ENCODE data around the gene FAM13C.

FAM13C gene

GRCh38 chr10:59391060-59391459, 28.7 kb upstream of the FAM13C start:
- TF ChIP-seq YY1 (IDR thresholded peaks at IDR 0.05; ENCODE audit: insufficient read depth, insufficient read length) (no peak), SUZ12 (IDR thresholded peaks at IDR 0.05; ENCODE audit: extremely low read depth, insufficient read depth, insufficient read length) (no peak), ZNF274 (IDR thresholded peaks at IDR 0.05; ENCODE audit: low read depth, low read length) (no peak)
- H3K4me1 ChIP-seq (ENCODE audit: insufficient read depth, insufficient read length), result no peaks in the 10 kb centered on the region
- no peak for DNase-seq (ENCODE audit: low read depth, low spot score)
- no peak overlapping the region for H3K9ac ChIP-seq (ENCODE audit: insufficient read length, low read depth)
- no peaks in the 10 kb centered on the region for H3K9me3 ChIP-seq (ENCODE audit: insufficient read depth, low read length)
- no peaks in the 10 kb centered on the region for H3K27me3 ChIP-seq (ENCODE audit: insufficient read depth, insufficient read length)
- no peaks in the 10 kb centered on the region for H3K36me3 ChIP-seq (ENCODE audit: insufficient read depth, insufficient read length, low read length)
- no peak overlapping the region for H3K4me3 ChIP-seq (ENCODE audit: insufficient read length, low read depth)

- no peak overlapping the region for H3K4me3 ChIP-seq (ENCODE audit: insufficient read length, low read depth)
- no peaks in the 10 kb centered on the region for H3K27me3 ChIP-seq (ENCODE audit: insufficient read depth, insufficient read length)
- no peak for TF ChIP-seq YY1 (IDR thresholded peaks at IDR 0.05; ENCODE audit: insufficient read depth, insufficient read length)
- no peak for TF ChIP-seq ZNF274 (IDR thresholded peaks at IDR 0.05; ENCODE audit: low read depth, low read length)
- TF ChIP-seq SUZ12 (IDR thresholded peaks at IDR 0.05; ENCODE audit: extremely low read depth, insufficient read depth, insufficient read length), result no peak
- H3K4me1 ChIP-seq (ENCODE audit: insufficient read depth, insufficient read length), result no peaks in the 10 kb centered on the region
- no peak overlapping the region for H3K9ac ChIP-seq (ENCODE audit: insufficient read length, low read depth)
- DNase-seq (ENCODE audit: low read depth, low spot score), result no peak
- H3K36me3 ChIP-seq (ENCODE audit: insufficient read depth, insufficient read length, low read length), result no peaks in the 10 kb centered on the region
- H3K9me3 ChIP-seq (ENCODE audit: insufficient read depth, low read length), result no peaks in the 10 kb centered on the region
Observed at GRCh38 chr10:59388671-59388976, 26.3 kb upstream of the FAM13C start.

- Histone ChIP-seq H3K9me3 (ENCODE audit: insufficient read depth, low read length) (no peaks in the 10 kb centered on the region), H3K36me3 (ENCODE audit: insufficient read depth, insufficient read length, low read length) (no peaks in the 10 kb centered on the region), H3K4me3 (ENCODE audit: insufficient read length, low read depth) (no peak overlapping the region), H3K9ac (ENCODE audit: insufficient read length, low read depth) (no peak overlapping the region), H3K27me3 (ENCODE audit: insufficient read depth, insufficient read length) (no peaks in the 10 kb centered on the region), H3K4me1 (ENCODE audit: insufficient read depth, insufficient read length) (no peaks in the 10 kb centered on the region)
- no peak for DNase-seq (ENCODE audit: low read depth, low spot score)
- TF ChIP-seq SUZ12 (IDR thresholded peaks at IDR 0.05; ENCODE audit: extremely low read depth, insufficient read depth, insufficient read length) (no peak), ZNF274 (IDR thresholded peaks at IDR 0.05; ENCODE audit: low read depth, low read length) (no peak), YY1 (IDR thresholded peaks at IDR 0.05; ENCODE audit: insufficient read depth, insufficient read length) (no peak)
Observed at GRCh38 chr10:59387951-59388670, 25.8 kb upstream of the FAM13C start.

- H3K9me3 ChIP-seq (ENCODE audit: insufficient read depth, low read length), result no peaks in the 10 kb centered on the region
- H3K9ac ChIP-seq (ENCODE audit: insufficient read length, low read depth), result no peak overlapping the region
- H3K4me3 ChIP-seq (ENCODE audit: insufficient read length, low read depth), result no peak overlapping the region
- no peaks in the 10 kb centered on the region for H3K4me1 ChIP-seq (ENCODE audit: insufficient read depth, insufficient read length)
- H3K36me3 ChIP-seq (ENCODE audit: insufficient read depth, insufficient read length, low read length), result no peaks in the 10 kb centered on the region
- TF ChIP-seq SUZ12 (IDR thresholded peaks at IDR 0.05; ENCODE audit: extremely low read depth, insufficient read depth, insufficient read length), result no peak
- no peak for TF ChIP-seq YY1 (IDR thresholded peaks at IDR 0.05; ENCODE audit: insufficient read depth, insufficient read length)
- no peak for TF ChIP-seq ZNF274 (IDR thresholded peaks at IDR 0.05; ENCODE audit: low read depth, low read length)
- no peaks in the 10 kb centered on the region for H3K27me3 ChIP-seq (ENCODE audit: insufficient read depth, insufficient read length)
- DNase-seq (ENCODE audit: low read depth, low spot score), result no peak
Observed at GRCh38 chr10:59384761-59385160, 22.4 kb upstream of the FAM13C start.

GRCh38 chr10:59383908-59384307, 21.6 kb upstream of the FAM13C start:
- Histone ChIP-seq H3K4me1 (ENCODE audit: insufficient read depth, insufficient read length) (no peaks in the 10 kb centered on the region), H3K36me3 (ENCODE audit: insufficient read depth, insufficient read length, low read length) (no peaks in the 10 kb centered on the region), H3K9ac (ENCODE audit: insufficient read length, low read depth) (no peak overlapping the region), H3K9me3 (ENCODE audit: insufficient read depth, low read length) (no peaks in the 10 kb centered on the region), H3K27me3 (ENCODE audit: insufficient read depth, insufficient read length) (no peaks in the 10 kb centered on the region), H3K4me3 (ENCODE audit: insufficient read length, low read depth) (no peak overlapping the region)
- TF ChIP-seq SUZ12 (IDR thresholded peaks at IDR 0.05; ENCODE audit: extremely low read depth, insufficient read depth, insufficient read length) (no peak), ZNF274 (IDR thresholded peaks at IDR 0.05; ENCODE audit: low read depth, low read length) (no peak), YY1 (IDR thresholded peaks at IDR 0.05; ENCODE audit: insufficient read depth, insufficient read length) (no peak)
- DNase-seq (ENCODE audit: low read depth, low spot score), result no peak

GRCh38 chr10:59383436-59383835, 21.1 kb upstream of the FAM13C start:
- no peak for DNase-seq (ENCODE audit: low read depth, low spot score)
- H3K27me3 ChIP-seq (ENCODE audit: insufficient read depth, insufficient read length), result no peaks in the 10 kb centered on the region
- no peaks in the 10 kb centered on the region for H3K4me1 ChIP-seq (ENCODE audit: insufficient read depth, insufficient read length)
- H3K36me3 ChIP-seq (ENCODE audit: insufficient read depth, insufficient read length, low read length), result no peaks in the 10 kb centered on the region
- H3K4me3 ChIP-seq (ENCODE audit: insufficient read length, low read depth), result no peak overlapping the region
- TF ChIP-seq SUZ12 (IDR thresholded peaks at IDR 0.05; ENCODE audit: extremely low read depth, insufficient read depth, insufficient read length) (no peak), ZNF274 (IDR thresholded peaks at IDR 0.05; ENCODE audit: low read depth, low read length) (no peak), YY1 (IDR thresholded peaks at IDR 0.05; ENCODE audit: insufficient read depth, insufficient read length) (no peak)
- no peak overlapping the region for H3K9ac ChIP-seq (ENCODE audit: insufficient read length, low read depth)
- no peaks in the 10 kb centered on the region for H3K9me3 ChIP-seq (ENCODE audit: insufficient read depth, low read length)

GRCh38 chr10:59382831-59383295, 20.5 kb upstream of the FAM13C start:
- no peak overlapping the region for H3K4me3 ChIP-seq (ENCODE audit: insufficient read length, low read depth)
- TF ChIP-seq ZNF274 (IDR thresholded peaks at IDR 0.05; ENCODE audit: low read depth, low read length), result no peak
- no peak for TF ChIP-seq SUZ12 (IDR thresholded peaks at IDR 0.05; ENCODE audit: extremely low read depth, insufficient read depth, insufficient read length)
- TF ChIP-seq YY1 (IDR thresholded peaks at IDR 0.05; ENCODE audit: insufficient read depth, insufficient read length), result no peak

More at GRCh38 chr10:59382831-59383295, 20.5 kb upstream of the FAM13C start:
- no peak for DNase-seq (ENCODE audit: low read depth, low spot score)
- Histone ChIP-seq H3K4me1 (ENCODE audit: insufficient read depth, insufficient read length) (no peaks in the 10 kb centered on the region), H3K9me3 (ENCODE audit: insufficient read depth, low read length) (no peaks in the 10 kb centered on the region), H3K36me3 (ENCODE audit: insufficient read depth, insufficient read length, low read length) (no peaks in the 10 kb centered on the region), H3K9ac (ENCODE audit: insufficient read length, low read depth) (no peak overlapping the region), H3K27me3 (ENCODE audit: insufficient read depth, insufficient read length) (no peaks in the 10 kb centered on the region)
